A673 (cell line): ENCODE measurements around the gene EID3. TPM values are rescaled to one million over a fixed set of nuclear protein-coding genes. Genes with fewer than 3 reads are reported as not detected.

Experiments
- BruUV-seq: library from RNA; stranded (reverse); fragments of 400-500 nt; replicated peaks from 2 replicates; lab custom pipeline; 2021; lab: Mats Ljungman, UMichigan
- CTCF ChIA-PET: fragments of 300-600 bp; sonication (Branson Sonifier 250); formaldehyde crosslinking; loops from one replicate; lab custom pipeline; 2022; ENCODE audit warnings: antibody characterized with exemption; lab: Charles Lee
- POLR2A ChIA-PET: fragments of 300-600 bp; sonication (Branson Sonifier 250); formaldehyde crosslinking; loops from one replicate; lab custom pipeline; 2022; ENCODE audit warnings: antibody characterized with exemption; ENCODE audit not compliant: low non-redundant PET; lab: Charles Lee
- DNase-seq: peaks from one replicate; pipeline ENCODE4 v3.0.0-alpha.2; 2015; ENCODE audit warnings: low spot score
- H3K27ac ChIP-seq: fragments of 200-600 bp; sonication (generic); 2 replicates; pipeline ENCODE4 v1.5.1; 2016; ENCODE audit warnings: mixed run types, low read depth, mild to moderate bottlenecking, mixed read lengths, antibody characterized with exemption, low read length; ENCODE audit not compliant: poor library complexity, severe bottlenecking
- H3K27me3 ChIP-seq: fragments of 200-600 bp; sonication (generic); replicated peaks from 2 replicates; pipeline ENCODE4 v1.6.1; 2017; ENCODE audit warnings: mixed run types, low read depth, mild to moderate bottlenecking, mixed read lengths, antibody characterized with exemption, low read length; ENCODE audit not compliant: insufficient read depth, poor library complexity
- H3K36me3 ChIP-seq: fragments of 200-600 bp; sonication (generic); 2 replicates; pipeline ENCODE4 v1.6.1; 2016; ENCODE audit warnings: mixed run types, mild to moderate bottlenecking, mixed read lengths, antibody characterized with exemption, low read length; ENCODE audit not compliant: insufficient read depth, poor library complexity, severe bottlenecking
- H3K4me1 ChIP-seq: fragments of 200-600 bp; sonication (generic); 2 replicates; pipeline ENCODE4 v1.6.1; 2017; ENCODE audit warnings: mixed run types, mild to moderate bottlenecking, mixed read lengths, antibody characterized with exemption, low read length; ENCODE audit not compliant: insufficient read depth, poor library complexity, severe bottlenecking
- H3K4me3 ChIP-seq: fragments of 200-600 bp; sonication (generic); 2 replicates; pipeline ENCODE4 v1.5.1; 2016; ENCODE audit warnings: low read depth, mixed run types, mild to moderate bottlenecking, mixed read lengths, low read length; ENCODE audit not compliant: poor library complexity, severe bottlenecking
- H3K9me3 ChIP-seq: fragments of 200-600 bp; sonication (generic); 2 replicates; pipeline ENCODE4 v1.6.1; 2016; ENCODE audit warnings: mixed run types, low read depth, mild to moderate bottlenecking, mixed read lengths, antibody characterized with exemption, low read length; ENCODE audit not compliant: poor library complexity, severe bottlenecking
- EZH2 ChIP-seq: fragments of 200-600 bp; sonication (generic); IDR thresholded peaks from 2 replicates; pipeline ENCODE4 v1.6.1; 2017; ENCODE audit warnings: borderline replicate concordance, low read depth, mild to moderate bottlenecking, mixed read lengths, antibody characterized with exemption, low read length; ENCODE audit not compliant: poor library complexity, severe bottlenecking
- intact Hi-C: fragments of 100-400 bp; cut with micrococcal nuclease; formaldehyde crosslinking; loops from one replicate; pipeline ENCODE4 v1.10.0; 2022; ENCODE audit not compliant: unreplicated experiment
- total RNA-seq: library from RNA; stranded (reverse); gene quantifications from 2 replicates; pipeline ENCODE4 v1.2.3, GENCODE V29; 2021
- TF ChIP-seq, protein P1 (sequence below): fragments of 300-800, 200-600 bp; sonication (generic); conservative IDR thresholded peaks from 2 replicates; pipeline ENCODE4 v1.5.1; 2017; ENCODE audit warnings: low read depth, mild to moderate bottlenecking, antibody characterized with exemption, low read length, moderate library complexity, mixed read lengths

EID3 gene
- total RNA-seq, 1 experiment from 2014 or later: 5.4 TPM

DNA sequence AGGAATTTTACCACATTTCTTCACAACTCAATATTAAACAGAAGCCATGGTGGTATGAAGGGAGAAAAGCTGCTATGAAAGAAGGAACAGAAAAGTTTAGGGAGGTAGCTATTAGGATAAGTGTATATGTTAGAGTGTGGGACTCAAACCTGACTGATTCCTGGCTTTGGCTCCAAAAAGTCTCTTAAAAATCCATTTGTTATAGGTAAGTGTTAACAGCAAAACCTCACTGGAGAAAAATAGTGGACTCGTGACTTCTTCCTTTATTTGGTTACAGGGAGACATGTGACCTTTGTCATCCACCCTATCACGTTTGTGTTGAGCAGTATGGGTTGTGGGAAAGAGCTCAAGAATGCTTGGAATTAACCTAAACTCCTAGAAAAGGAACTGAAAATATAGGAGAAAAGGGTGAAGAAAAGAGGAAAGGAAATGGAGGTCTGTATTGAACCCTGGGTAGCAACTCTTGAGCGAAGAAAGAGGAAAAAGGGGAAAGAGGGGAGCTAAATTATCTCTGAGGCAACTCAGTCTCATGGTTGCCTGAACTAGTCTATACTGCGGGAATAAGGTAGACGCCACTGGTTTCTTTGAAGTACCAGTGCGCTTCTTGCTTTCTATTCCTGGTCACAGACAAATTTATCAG lies 3.6 kb upstream of the EID3 start:
- Histone ChIP-seq H3K27ac (no peak overlapping the region), H3K27me3 (no peaks in the 10 kb centered on the region), H3K4me1 (peaks cover 32% of the 10 kb centered on the region), H3K4me3 (no peak overlapping the region), H3K9me3 (no peaks in the 10 kb centered on the region), H3K36me3 (peaks cover 44% of the 10 kb centered on the region)
- BruUV-seq: no TSS peak
- intact Hi-C loops: no loop called here
- ChIA-PET CTCF (no interaction called here), POLR2A (no interaction called here)
- TF ChIP-seq, protein P1, sequence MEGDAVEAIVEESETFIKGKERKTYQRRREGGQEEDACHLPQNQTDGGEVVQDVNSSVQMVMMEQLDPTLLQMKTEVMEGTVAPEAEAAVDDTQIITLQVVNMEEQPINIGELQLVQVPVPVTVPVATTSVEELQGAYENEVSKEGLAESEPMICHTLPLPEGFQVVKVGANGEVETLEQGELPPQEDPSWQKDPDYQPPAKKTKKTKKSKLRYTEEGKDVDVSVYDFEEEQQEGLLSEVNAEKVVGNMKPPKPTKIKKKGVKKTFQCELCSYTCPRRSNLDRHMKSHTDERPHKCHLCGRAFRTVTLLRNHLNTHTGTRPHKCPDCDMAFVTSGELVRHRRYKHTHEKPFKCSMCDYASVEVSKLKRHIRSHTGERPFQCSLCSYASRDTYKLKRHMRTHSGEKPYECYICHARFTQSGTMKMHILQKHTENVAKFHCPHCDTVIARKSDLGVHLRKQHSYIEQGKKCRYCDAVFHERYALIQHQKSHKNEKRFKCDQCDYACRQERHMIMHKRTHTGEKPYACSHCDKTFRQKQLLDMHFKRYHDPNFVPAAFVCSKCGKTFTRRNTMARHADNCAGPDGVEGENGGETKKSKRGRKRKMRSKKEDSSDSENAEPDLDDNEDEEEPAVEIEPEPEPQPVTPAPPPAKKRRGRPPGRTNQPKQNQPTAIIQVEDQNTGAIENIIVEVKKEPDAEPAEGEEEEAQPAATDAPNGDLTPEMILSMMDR: no peak
- no peak for TF ChIP-seq EZH2
- no peak for DNase-seq

DNA sequence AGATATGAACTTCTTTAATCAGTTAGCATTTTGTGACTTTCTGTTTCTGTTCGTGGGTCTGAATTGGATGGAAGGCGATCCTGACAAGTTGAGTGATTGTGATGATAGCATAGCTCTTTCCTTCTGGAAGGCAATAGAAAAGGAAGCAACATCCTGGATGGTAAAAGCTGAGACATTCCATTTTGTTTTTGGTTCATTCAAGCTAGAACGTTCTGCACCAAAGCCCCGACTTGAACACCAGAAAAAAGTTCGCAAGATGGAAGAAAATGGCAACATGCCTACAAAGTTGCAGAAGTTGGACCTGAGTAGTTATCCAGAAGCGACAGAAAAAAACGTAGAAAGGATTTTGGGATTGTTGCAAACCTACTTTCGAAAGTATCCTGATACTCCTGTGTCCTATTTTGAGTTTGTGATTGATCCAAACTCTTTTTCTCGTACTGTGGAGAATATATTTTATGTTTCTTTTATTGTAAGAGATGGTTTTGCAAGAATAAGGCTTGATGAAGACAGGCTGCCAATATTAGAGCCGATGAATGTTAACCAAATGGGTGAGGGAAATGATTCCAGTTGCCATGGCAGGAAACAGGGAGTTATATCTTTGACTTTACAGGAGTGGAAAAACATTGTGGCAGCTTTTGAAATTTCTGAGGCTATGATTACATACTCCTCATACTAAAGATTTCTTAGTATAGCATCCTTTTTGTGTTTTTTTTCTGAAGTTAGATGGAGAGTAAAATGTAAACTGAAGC lies 896 bp downstream of the EID3 start:
- no TSS peak for BruUV-seq
- TF ChIP-seq EZH2: no peak
- TF ChIP-seq, protein P1: no peak
- intact Hi-C loops: loop anchor here (5.0 kb wide), 1 partner anchor 87 kb away; the partner anchor contains the start of gene TXNRD1
- Histone ChIP-seq H3K4me3 (no peak overlapping the region), H3K9me3 (no peaks in the 10 kb centered on the region), H3K4me1 (peaks cover 56% of the 10 kb centered on the region), H3K27me3 (no peaks in the 10 kb centered on the region), H3K27ac (peak overlapping the region; percentile 15), H3K36me3 (peaks cover 11% of the 10 kb centered on the region)
- ChIA-PET POLR2A (no interaction called here), CTCF (no interaction called here)
- no peak for DNase-seq

DNA sequence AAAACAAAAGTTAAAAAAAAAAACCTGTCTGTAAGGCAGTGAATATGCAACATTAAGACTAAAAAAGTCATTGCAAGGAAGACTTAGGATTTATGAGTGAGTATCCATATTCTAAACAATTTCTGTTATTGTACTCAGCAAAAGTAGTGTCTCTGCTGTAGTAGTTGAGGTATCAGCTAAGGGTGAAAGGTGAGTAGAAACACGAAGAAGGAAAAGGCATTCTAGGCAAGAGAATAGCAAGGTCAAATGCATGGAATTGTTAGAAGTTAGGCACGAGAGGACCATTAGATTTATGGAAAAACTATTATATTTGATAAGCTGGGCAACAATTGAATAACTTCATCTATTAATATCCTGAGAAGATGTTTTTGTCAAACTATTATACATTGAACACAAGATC lies 1.8 kb downstream of the EID3 start:
- intact Hi-C loops: loop anchor here (5.0 kb wide), 1 partner anchor 88 kb away; the partner anchor contains the start of gene TXNRD1
- Histone ChIP-seq H3K9me3 (no peaks in the 10 kb centered on the region), H3K27ac (no peak overlapping the region), H3K27me3 (no peaks in the 10 kb centered on the region), H3K36me3 (peaks cover 11% of the 10 kb centered on the region), H3K4me1 (peaks cover 54% of the 10 kb centered on the region), H3K4me3 (no peak overlapping the region)
- DNase-seq: no peak
- CTCF ChIA-PET: no interaction called here
- BruUV-seq: no TSS peak
- TF ChIP-seq EZH2: no peak
- TF ChIP-seq, protein P1: no peak
- POLR2A ChIA-PET: interaction anchor here (0.6 kb wide), 1 partner anchor 82 kb away, joined by 5 read pairs; no protein-coding TSS in a partner anchor
